HUDEP-2 (cell line): ENCODE results near the gene FOLR3.
A peak's percentile ranks its signal among the peaks of the same experiment; 100 is the strongest.
"Not testable (repeated sequence)": the region's sequence is repeated elsewhere in the genome, so short reads cannot be mapped to it uniquely, and the experiment has no call there.

ENCODE experiments used
- DNase-seq, 76 experiments: peaks; one replicate each; lab custom pipeline; 2025; ENCODE audit not compliant: unreplicated experiment in 76 of 76; lab: John Stamatoyannopoulos, UW

FOLR3 gene

GRCh38 chr11:72135473-72135872 is at the start of gene FOLR3:
TSS of gene FOLR3 (plus strand) at chr11:72135725. CDS start at chr11:72135953, 228 bp downstream.
- not testable (repeated sequence) for DNase-seq

GRCh38 chr11:72088076-72088808 is 47.3 kb upstream of the FOLR3 start:
- no peak for DNase-seq

DNA sequence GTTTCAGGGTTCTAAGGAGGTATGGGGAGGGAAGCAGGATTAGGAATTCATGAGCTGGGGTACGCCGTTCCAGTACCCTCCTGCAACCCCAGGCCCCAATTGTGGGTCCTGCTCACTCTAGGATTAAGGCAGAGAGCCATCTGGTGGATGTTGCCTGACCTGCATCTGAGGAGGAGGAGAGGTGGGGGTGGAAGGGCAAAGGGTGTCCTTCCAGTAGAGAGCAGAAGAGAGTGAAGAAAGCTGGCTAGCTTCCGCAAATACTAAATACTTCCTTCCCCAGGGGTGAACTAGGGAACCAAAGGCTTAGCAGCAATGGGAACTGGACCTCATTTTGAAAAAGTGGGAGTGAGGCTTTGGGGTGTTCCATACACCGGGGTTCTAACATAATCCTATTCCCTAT is 44.2 kb upstream of the FOLR3 start:
- DNase-seq, result peak in 70 of 76 experiments; percentile 9 to 79 (median 52)

GRCh38 chr11:72098741-72099140 is 36.8 kb upstream of the FOLR3 start:
- DNase-seq, result no peak

GRCh38 chr11:72100009-72100408 is 35.5 kb upstream of the FOLR3 start:
- no peak for DNase-seq

- peak in 5 of 76 experiments; percentile 3 to 27 (median 25) for DNase-seq
These were observed 35.1 kb upstream of the FOLR3 start for GRCh38 chr11:72100462-72100861.

GRCh38 chr11:72102162-72102561 is 33.4 kb upstream of the FOLR3 start:
- DNase-seq, result peak in 2 of 76 experiments; percentile 9

DNA sequence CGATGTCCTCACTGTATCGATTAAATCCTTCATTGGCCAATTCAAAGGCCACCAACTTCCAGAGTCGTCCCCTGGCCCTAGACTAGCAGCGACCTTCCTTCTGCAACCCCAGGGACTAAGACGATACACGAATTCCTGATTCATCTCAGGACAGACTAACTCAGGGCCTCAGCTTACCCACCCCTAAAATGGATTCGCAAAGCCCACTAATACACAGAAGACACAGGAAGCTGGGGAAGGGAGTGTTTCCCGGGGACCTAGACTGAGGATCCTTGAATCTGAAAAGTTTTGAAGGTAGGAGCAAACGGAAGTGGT is 32.9 kb upstream of the FOLR3 start:
- no peak for DNase-seq

DNA sequence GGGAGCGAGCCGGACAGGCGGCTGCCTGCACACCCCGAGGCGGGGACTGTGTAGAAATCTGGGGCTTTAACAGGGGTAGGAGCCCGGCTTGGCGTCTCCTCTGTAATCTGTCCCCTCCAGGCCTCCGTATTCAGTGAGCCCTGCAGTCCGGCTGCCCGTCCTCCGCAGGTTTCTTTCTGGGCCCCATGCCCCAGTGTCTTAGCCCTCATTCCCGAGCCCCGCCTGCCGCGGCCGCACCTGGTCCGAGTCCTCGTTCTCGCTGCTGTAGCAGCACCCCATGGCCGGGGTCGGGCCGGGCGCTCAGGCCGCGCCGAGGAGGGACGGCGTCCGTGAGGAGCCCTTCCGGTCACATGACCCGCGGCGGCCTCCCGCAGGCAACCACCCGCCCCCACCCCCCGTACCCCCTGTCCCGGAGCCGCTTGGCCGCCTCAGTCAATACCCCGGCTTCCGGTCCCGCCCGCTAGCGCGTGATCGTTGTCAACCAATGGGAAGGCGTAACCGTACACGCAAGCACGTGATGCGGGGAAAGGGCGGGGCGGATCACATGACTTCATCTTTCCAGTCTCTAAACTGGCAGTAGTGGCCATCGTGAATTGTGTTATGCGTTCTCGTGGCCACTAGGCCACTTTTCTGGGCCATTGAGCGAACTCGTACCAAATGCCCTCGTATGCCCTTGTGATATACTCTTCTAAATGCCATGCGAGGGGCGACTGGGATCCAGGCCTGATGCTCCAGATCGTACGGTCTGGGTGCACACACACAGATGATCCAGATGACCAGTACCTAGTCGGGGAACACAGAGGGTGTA is 32.4 kb upstream of the FOLR3 start, which contains the start of gene LAMTOR1:
LAMTOR1 (minus strand) TSS at position 352 of the 808 bp plus-strand sequence; CDS start at position 279, 73 bp downstream.
- peak in 75 of 76 experiments; percentile 71 to 99 (median 98) for DNase-seq

DNA sequence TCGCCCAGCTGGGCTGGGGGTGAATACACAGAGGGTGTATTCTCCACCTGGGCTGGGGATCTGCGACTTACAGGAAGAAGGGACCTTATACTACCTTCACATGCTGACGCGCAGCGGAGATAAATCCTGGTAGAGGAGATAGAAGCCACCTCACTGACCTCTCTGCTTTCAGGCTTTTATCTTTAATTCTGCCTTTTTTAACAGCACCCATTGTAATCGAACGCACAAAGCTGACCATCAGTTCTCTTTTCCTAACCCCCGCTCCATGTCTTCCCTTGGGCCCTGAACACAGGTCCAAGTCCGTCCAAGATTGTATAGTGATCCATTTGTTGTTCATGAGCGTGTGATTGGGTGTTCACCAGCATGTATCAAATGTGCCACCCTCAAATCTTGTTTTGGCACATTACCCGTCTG is 31.8 kb upstream of the FOLR3 start:
- no peak for DNase-seq

DNA sequence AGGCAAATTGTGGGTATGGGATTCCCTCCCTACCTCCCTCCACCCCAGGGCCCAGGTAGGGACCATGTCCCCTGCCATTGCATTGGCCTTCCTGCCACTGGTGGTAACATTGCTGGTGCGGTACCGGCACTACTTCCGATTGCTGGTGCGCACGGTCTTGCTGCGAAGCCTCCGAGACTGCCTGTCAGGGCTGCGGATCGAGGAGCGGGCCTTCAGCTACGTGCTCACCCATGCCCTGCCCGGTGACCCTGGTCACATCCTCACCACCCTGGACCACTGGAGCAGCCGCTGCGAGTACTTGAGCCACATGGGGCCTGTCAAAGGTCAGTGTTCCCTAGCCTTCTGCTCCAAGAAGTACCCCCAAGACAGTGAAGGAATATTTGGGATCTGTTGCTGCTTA is 29.6 kb upstream of the FOLR3 start, which contains the start of gene TOMT:
TOMT (plus strand) TSS at position 37 of the 400 bp plus-strand sequence; CDS start at position 65, 28 bp downstream.
- DNase-seq, result no peak

- DNase-seq, result no peak
These were observed 24.0 kb upstream of the FOLR3 start for GRCh38 chr11:72111300-72112142.

GRCh38 chr11:72112143-72112977 is 23.2 kb upstream of the FOLR3 start, which contains the start of gene ANAPC15:
TSS of gene ANAPC15 (minus strand) at chr11:72112695. CDS start at chr11:72111276, 1,419 bp downstream.
- DNase-seq, result peak in 75 of 76 experiments; percentile 83 to 99 (median 96)

DNA sequence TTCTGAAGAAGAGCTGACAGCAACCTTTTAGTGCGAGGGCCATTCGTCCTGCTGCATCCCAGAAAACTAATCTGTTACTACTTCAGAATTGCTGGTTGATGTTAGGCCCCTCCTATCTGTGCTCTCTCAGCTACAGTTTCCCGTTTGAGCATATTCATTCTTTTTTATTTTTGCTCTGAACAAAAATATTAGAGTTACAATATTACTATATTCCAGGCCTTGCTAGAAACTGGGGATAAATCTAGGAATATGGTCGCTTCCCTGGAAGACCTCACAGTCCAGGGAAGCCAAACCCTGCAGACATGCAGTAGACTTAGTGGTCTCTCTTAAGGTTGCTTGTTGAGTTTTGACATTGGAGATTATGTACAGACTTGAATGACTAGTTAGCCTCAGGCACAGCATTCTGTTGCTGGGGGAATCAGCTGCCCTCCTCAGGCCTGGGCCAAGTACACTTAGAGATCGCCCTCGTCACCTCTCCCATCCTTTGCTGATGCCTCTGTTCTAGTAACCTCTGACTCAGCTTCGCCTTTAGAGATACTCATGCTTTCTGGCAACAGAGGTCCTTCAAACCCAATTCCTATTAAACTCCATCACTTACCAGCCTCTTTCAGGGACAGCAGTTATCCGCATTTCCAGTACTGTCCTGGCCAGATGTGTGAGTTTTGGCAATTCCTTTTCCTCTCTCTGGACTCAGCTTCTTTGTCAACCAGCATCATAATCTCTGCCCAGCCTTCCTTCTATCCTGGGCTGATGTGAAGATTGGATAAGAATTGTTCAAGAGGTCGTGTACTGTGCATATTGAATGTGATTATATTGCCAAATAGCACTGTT is 22.3 kb upstream of the FOLR3 start:
- DNase-seq, result no peak

- DNase-seq, result no peak
These were observed 21.0 kb upstream of the FOLR3 start for GRCh38 chr11:72114570-72114969.

- no peak for DNase-seq
These were observed 19.3 kb upstream of the FOLR3 start for GRCh38 chr11:72116019-72116755.

DNA sequence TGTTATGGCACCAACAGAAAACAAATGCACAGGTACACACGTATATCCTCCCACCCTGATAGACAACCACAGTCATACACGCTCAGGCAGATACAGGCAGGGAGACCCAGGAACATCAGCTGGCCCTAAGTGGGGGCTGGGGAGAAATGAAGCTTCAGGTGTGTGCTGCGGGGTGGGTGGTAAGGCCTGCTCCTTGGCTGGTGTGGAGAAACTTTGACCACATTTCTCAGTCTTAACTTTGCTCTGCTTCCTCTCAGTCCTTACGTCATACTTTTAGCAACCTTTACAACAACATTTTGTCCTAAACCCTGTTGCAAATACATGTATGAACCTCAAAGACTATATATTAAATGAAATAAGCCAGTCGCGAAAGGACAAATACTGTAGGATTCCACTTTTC is 16.3 kb upstream of the FOLR3 start:
- DNase-seq, result no peak

DNA sequence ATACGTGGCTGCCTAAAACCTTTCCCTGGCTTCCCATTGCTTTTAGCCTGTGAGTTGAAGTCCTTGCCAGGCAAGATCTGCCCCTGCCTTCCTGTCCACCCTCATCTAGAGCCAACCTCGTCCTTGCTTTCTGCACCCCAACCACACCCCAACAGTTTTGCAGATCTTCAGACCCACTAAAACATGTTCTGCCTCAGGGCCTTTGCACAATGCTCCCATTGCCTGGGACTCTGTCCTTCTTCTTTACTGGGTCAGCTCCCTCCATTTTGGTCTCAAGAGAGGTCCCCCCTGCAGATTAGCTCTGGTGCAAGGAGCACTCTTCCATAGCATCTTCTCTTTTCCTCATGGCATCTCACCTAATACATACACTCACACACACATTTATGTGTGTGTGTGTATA is 14.6 kb upstream of the FOLR3 start:
- no peak for DNase-seq
